ENCODE results near the gene PLEKHG4.

DNA sequence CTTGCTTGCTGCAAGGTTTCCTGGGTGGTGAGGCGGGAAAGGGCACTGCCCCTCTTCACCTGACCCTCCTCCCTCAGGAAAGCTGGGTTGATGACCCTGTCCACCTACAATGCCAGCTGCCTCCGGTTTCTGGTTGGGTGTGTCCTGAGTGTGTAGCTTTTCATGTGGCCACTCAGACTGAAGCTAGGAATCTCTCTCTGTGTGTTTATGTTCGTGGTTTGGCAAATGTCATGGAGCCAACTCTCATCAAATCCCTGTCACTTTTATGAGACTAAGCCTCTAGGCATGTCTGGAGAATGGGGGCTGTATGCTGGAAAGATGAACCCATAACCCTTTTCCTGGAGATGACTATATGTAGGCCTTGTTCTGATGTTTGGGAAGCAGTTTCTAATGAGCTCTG lies 17.1 kb downstream of the PLEKHG4 start:
- no peak for TF ChIP-seq POLR2AphosphoS5 (IDR thresholded peaks at IDR 0.05; ENCODE audit: low read depth)
- TF ChIP-seq, protein P1, sequence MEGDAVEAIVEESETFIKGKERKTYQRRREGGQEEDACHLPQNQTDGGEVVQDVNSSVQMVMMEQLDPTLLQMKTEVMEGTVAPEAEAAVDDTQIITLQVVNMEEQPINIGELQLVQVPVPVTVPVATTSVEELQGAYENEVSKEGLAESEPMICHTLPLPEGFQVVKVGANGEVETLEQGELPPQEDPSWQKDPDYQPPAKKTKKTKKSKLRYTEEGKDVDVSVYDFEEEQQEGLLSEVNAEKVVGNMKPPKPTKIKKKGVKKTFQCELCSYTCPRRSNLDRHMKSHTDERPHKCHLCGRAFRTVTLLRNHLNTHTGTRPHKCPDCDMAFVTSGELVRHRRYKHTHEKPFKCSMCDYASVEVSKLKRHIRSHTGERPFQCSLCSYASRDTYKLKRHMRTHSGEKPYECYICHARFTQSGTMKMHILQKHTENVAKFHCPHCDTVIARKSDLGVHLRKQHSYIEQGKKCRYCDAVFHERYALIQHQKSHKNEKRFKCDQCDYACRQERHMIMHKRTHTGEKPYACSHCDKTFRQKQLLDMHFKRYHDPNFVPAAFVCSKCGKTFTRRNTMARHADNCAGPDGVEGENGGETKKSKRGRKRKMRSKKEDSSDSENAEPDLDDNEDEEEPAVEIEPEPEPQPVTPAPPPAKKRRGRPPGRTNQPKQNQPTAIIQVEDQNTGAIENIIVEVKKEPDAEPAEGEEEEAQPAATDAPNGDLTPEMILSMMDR (IDR thresholded peaks at IDR 0.05; ENCODE audit: insufficient read depth, low read length) = no peak
- no peak for TF ChIP-seq REST (IDR thresholded peaks at IDR 0.05; ENCODE audit: insufficient replicate concordance, low read depth)
- no peak for TF ChIP-seq SPI1 (IDR thresholded peaks at IDR 0.05; ENCODE audit: borderline replicate concordance, low read depth)
